ENCODE results near the gene ULBP3. TPM values are rescaled to one million over a fixed set of nuclear protein-coding genes. Genes with fewer than 3 reads are reported as not detected.

The ULBP3 gene
- total RNA-seq, 2 donors from 2014 or later: 1.8 to 1.9 TPM

GRCh38 chr6:150058986-150059385, 9.9 kb downstream of the ULBP3 start:
- TF ChIP-seq CTCF (IDR thresholded peaks at IDR 0.05): no peak
- no peak for DNase-seq
- Histone ChIP-seq H3K4me3 (no peak overlapping the region), H3K36me3 (no peaks in the 10 kb centered on the region), H3K9ac (ENCODE audit: low read depth in 2 of 2, low read length in 2 of 2) (no peak overlapping the region), H3K27ac (no peak overlapping the region), H3K4me1 (no peaks in the 10 kb centered on the region), H3K27me3 (no peaks in the 10 kb centered on the region), H3K9me3 (no peaks in the 10 kb centered on the region)
- intact Hi-C loops (cut with DNase I): no loop called here

- Histone ChIP-seq H3K4me3 (no peak overlapping the region), H3K36me3 (no peaks in the 10 kb centered on the region), H3K9ac (ENCODE audit: low read depth in 2 of 2, low read length in 2 of 2) (no peak overlapping the region), H3K27ac (no peak overlapping the region), H3K4me1 (no peaks in the 10 kb centered on the region), H3K9me3 (no peaks in the 10 kb centered on the region), H3K27me3 (no peaks in the 10 kb centered on the region)
- no peak for TF ChIP-seq CTCF (IDR thresholded peaks at IDR 0.05)
- no peak for DNase-seq
- intact Hi-C loops (cut with DNase I): no loop called here
Measured at GRCh38 chr6:150058231-150058792, 10.6 kb downstream of the ULBP3 start.

- H3K4me3 ChIP-seq: no peak overlapping the region
- H3K27ac ChIP-seq: no peak overlapping the region
- DNase-seq: no peak
- H3K9me3 ChIP-seq: no peaks in the 10 kb centered on the region
- no peak overlapping the region for H3K9ac ChIP-seq (ENCODE audit: low read depth in 2 of 2, low read length in 2 of 2)
- intact Hi-C loops (cut with DNase I): no loop called here
- no peaks in the 10 kb centered on the region for H3K27me3 ChIP-seq
- H3K4me1 ChIP-seq: no peaks in the 10 kb centered on the region
- TF ChIP-seq CTCF (IDR thresholded peaks at IDR 0.05): no peak
- H3K36me3 ChIP-seq: no peaks in the 10 kb centered on the region
Measured at GRCh38 chr6:150057501-150057951, 11.4 kb downstream of the ULBP3 start.

- intact Hi-C loops (cut with DNase I): no loop called here
- no peak overlapping the region for H3K4me3 ChIP-seq
- no peaks in the 10 kb centered on the region for H3K9me3 ChIP-seq
- no peak for TF ChIP-seq CTCF (IDR thresholded peaks at IDR 0.05)
- H3K27me3 ChIP-seq: no peaks in the 10 kb centered on the region
- no peaks in the 10 kb centered on the region for H3K4me1 ChIP-seq
- H3K36me3 ChIP-seq: no peaks in the 10 kb centered on the region
- H3K9ac ChIP-seq (ENCODE audit: low read depth in 2 of 2, low read length in 2 of 2): no peak overlapping the region
- DNase-seq: no peak
- H3K27ac ChIP-seq: no peak overlapping the region
Measured at GRCh38 chr6:150056916-150057315, 12.0 kb downstream of the ULBP3 start.

GRCh38 chr6:150056156-150056555, 12.8 kb downstream of the ULBP3 start:
- no peak for TF ChIP-seq CTCF (IDR thresholded peaks at IDR 0.05)
- no peaks in the 10 kb centered on the region for H3K4me1 ChIP-seq
- DNase-seq: no peak
- intact Hi-C loops (cut with DNase I): no loop called here
- H3K27ac ChIP-seq: no peak overlapping the region
- no peaks in the 10 kb centered on the region for H3K9me3 ChIP-seq
- no peak overlapping the region for H3K4me3 ChIP-seq
- H3K9ac ChIP-seq (ENCODE audit: low read depth in 2 of 2, low read length in 2 of 2): no peak overlapping the region
- no peaks in the 10 kb centered on the region for H3K27me3 ChIP-seq
- no peaks in the 10 kb centered on the region for H3K36me3 ChIP-seq

Data from colonic mucosa (tissue), 4 donors.